Coronary artery (tissue), 2 donors: ENCODE results near the gene SLC2A10.

Experiments
- DNase-seq: peaks from one replicate; pipeline ENCODE4 v3.0.0-alpha.2; 2017; ENCODE audit warnings: low spot score
- H3K27ac ChIP-seq, 2 donors: fragments of 200-600 bp; sonication (generic); one replicate each; pipeline ENCODE4 v1.5.1; 2016 to 2019
- H3K4me3 ChIP-seq: fragments of 200-600 bp; sonication (generic); 2 replicates; pipeline ENCODE4 v1.5.1; 2016; ENCODE audit warnings: mild to moderate bottlenecking, moderate library complexity
- CTCF ChIP-seq: fragments of 200-600 bp; sonication (generic); IDR thresholded peaks from one replicate; pipeline ENCODE4 v1.5.1; 2019; ENCODE audit warnings: antibody characterized with exemption

The SLC2A10 gene

GRCh38 chr20:46722450-46722849 is 13.0 kb downstream of the SLC2A10 start:
- no peak for DNase-seq
- TF ChIP-seq CTCF: no peak
- Histone ChIP-seq H3K4me3 (no peak overlapping the region), H3K27ac (no peak overlapping the region)

- Histone ChIP-seq H3K4me3 (no peak overlapping the region), H3K27ac (no peak overlapping the region)
- no peak for TF ChIP-seq CTCF
- DNase-seq: no peak
Measured at GRCh38 chr20:46723039-46723438, 13.6 kb downstream of the SLC2A10 start.

GRCh38 chr20:46724343-46724959 is 15.0 kb downstream of the SLC2A10 start:
- TF ChIP-seq CTCF: no peak
- no peak for DNase-seq
- Histone ChIP-seq H3K4me3 (no peak overlapping the region), H3K27ac (no peak overlapping the region)

DNA sequence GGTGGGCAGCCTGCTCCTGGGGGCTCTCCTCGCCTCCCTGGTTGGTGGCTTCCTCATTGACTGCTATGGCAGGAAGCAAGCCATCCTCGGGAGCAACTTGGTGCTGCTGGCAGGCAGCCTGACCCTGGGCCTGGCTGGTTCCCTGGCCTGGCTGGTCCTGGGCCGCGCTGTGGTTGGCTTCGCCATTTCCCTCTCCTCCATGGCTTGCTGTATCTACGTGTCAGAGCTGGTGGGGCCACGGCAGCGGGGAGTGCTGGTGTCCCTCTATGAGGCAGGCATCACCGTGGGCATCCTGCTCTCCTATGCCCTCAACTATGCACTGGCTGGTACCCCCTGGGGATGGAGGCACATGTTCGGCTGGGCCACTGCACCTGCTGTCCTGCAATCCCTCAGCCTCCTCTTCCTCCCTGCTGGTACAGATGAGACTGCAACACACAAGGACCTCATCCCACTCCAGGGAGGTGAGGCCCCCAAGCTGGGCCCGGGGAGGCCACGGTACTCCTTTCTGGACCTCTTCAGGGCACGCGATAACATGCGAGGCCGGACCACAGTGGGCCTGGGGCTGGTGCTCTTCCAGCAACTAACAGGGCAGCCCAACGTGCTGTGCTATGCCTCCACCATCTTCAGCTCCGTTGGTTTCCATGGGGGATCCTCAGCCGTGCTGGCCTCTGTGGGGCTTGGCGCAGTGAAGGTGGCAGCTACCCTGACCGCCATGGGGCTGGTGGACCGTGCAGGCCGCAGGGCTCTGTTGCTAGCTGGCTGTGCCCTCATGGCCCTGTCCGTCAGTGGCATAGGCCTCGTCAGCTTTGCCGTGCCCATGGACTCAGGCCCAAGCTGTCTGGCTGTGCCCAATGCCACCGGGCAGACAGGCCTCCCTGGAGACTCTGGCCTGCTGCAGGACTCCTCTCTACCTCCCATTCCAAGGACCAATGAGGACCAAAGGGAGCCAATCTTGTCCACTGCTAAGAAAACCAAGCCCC is 16.0 kb downstream of the SLC2A10 start:
- Histone ChIP-seq H3K27ac (no peak overlapping the region), H3K4me3 (no peak overlapping the region)
- DNase-seq: no peak
- TF ChIP-seq CTCF: no peak

DNA sequence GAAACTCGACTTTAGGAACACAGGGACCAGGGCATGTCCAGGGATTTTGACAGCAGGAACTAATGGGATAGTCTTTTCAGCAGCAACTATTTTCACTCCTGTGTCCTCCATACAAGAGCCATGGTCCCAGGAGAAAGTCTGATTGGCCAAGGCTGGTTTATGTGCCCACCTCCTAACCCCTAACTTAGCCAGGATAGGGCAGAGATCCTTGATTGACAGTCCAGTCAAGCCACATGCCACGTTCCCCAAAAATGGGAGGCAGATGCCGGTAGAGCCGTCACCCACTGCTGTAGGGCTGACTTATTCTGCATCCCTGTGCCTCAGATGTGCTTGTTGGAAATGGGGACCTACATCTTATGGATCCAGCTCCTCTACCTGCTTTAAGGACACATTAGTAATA is 22.3 kb downstream of the SLC2A10 start:
- H3K4me3 ChIP-seq: no peak overlapping the region
- no peak for TF ChIP-seq CTCF
- H3K27ac ChIP-seq: no peak overlapping the region
- DNase-seq: no peak

DNA sequence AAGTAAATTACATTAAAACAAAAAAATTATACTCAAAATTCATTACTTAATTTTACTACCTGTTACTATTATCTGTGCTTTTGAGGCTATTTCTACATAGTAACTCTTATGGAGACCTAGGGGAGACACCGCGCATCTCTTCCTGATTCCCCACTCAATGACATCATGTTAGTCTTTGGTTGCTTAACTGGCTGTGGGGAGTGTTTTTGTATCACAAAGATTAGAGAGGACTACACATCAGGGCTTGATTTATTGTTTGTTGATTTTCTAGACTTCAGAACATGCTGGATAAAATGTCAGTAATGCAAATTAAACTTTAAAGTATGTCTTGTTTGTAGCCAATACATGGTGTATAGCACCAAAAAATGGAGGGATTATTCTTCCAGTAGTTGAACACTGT is 26.0 kb downstream of the SLC2A10 start:
- Histone ChIP-seq H3K4me3 (no peak overlapping the region), H3K27ac (no peak overlapping the region)
- TF ChIP-seq CTCF: no peak
- no peak for DNase-seq
